HepG2 (cell line): Measurements from ENCODE around the gene BRINP1. TPM values are rescaled to one million over a fixed set of nuclear protein-coding genes. Genes with fewer than 3 reads are reported as not detected.

ENCODE experiments used
- ATAC-seq: fragments of 200-7000 bp; cut with Tn5 transposase; 3 replicates; pipeline ENCODE4 v1.9.1; 2020; ENCODE audit warnings: mild to moderate bottlenecking, moderate library complexity
- BruUV-seq: library from RNA; stranded (reverse); fragments of 400-500 nt; replicated peaks from 2 replicates; lab custom pipeline; 2021; lab: Mats Ljungman, UMichigan
- CTCF ChIA-PET: fragments of 300-600 bp; formaldehyde crosslinking; extraction: SDS; loops from one replicate; lab custom pipeline; 2021; ENCODE audit warnings: low total read pairs, inconsistent platforms, low intra/inter-chr PET ratio; lab: Yijun Ruan, JAX
- POLR2A ChIA-PET: fragments of 350-600 bp; sonication (Branson Sonifier 250); formaldehyde crosslinking; loops from one replicate; lab custom pipeline; 2020; ENCODE audit warnings: antibody characterized with exemption, inconsistent platforms; lab: Yijun Ruan, JAX
- DNase-seq: peaks from one replicate; pipeline ENCODE4 v3.0.0-alpha.2; 2015; ENCODE audit warnings: low spot score
- FAIRE-seq: peaks from 3 replicates; lab custom pipeline; 2011; peaks lifted over from hg19 to GRCh38; lab: Jason Lieb, UNC
- H2AFZ ChIP-seq: one replicate; pipeline ENCODE4 v1.6.1; 2011; ENCODE audit warnings: low read length, inconsistent platforms
- H3K27ac ChIP-seq: fragments of 300-600 bp; 3 replicates; pipeline ENCODE4 v1.8.0; 2011; ENCODE audit warnings: mixed run types, mild to moderate bottlenecking, mixed read lengths, low read length, inconsistent platforms; ENCODE audit not compliant: insufficient read depth; ENCODE audit errors: extremely low read length
- H3K27me3 ChIP-seq, 2 experiments: fragments of 200-600 bp in 1 of 2; 2 replicates in 1 of 2; 3 replicates in 1 of 2; pipeline versions ENCODE4 v1.6.0 to v1.8.0; 2011; ENCODE audit warnings: low read length in 2 of 2, mild to moderate bottlenecking in 2 of 2, moderate library complexity in 2 of 2, inconsistent platforms in 1 of 2; ENCODE audit not compliant: insufficient read depth in 2 of 2, control insufficient read depth in 1 of 2
- H3K36me3 ChIP-seq, 2 experiments: fragments of 200-600 bp in 1 of 2; replicated peaks in 1 of 2; 2 replicates in 1 of 2; 3 replicates in 1 of 2; pipeline versions ENCODE4 v1.5.1 to v1.8.0; 2011; ENCODE audit warnings: low read length in 2 of 2, inconsistent platforms in 1 of 2; ENCODE audit not compliant: insufficient read depth in 2 of 2, control insufficient read depth in 1 of 2
- H3K4me1 ChIP-seq: 2 replicates; pipeline ENCODE4 v1.5.1; 2012; ENCODE audit warnings: low read length, inconsistent platforms; ENCODE audit not compliant: insufficient read depth
- H3K4me2 ChIP-seq: 2 replicates; pipeline ENCODE4 v1.6.0; 2011; ENCODE audit warnings: low read depth, low read length, inconsistent platforms
- H3K4me3 ChIP-seq, 3 experiments: fragments of 200-600 bp in 1 of 3; sonication (generic), shearing (Covaris generic) in 1 of 3; replicated peaks in 1 of 3; 2 replicates each; pipeline ENCODE4 v1.5.1; 2011 to 2016; ENCODE audit warnings: low read length in 3 of 3, inconsistent platforms in 2 of 3, low read depth in 2 of 3, mild to moderate bottlenecking in 2 of 3, control low read depth in 1 of 3, mixed read lengths in 1 of 3; ENCODE audit not compliant: insufficient read depth in 1 of 3
- H3K79me2 ChIP-seq: one replicate; pipeline ENCODE4 v1.6.1; 2011; ENCODE audit warnings: low read length, inconsistent platforms; ENCODE audit not compliant: insufficient read depth
- H3K9ac ChIP-seq: 2 replicates; pipeline ENCODE4 v1.6.0; 2011; ENCODE audit warnings: mild to moderate bottlenecking, low read depth, low read length, inconsistent platforms; ENCODE audit not compliant: insufficient read depth
- H3K9me3 ChIP-seq: 2 replicates; pipeline ENCODE4 v1.5.1; 2012; ENCODE audit warnings: mild to moderate bottlenecking, low read length
- H4K20me1 ChIP-seq: 2 replicates; pipeline ENCODE4 v1.6.0; 2011; ENCODE audit warnings: inconsistent platforms, mild to moderate bottlenecking, low read length, moderate library complexity; ENCODE audit not compliant: insufficient read depth
- BHLHE40 ChIP-seq: IDR thresholded peaks from 2 replicates; pipeline ENCODE4 v1.6.1; 2011; ENCODE audit warnings: low read length, improper control_type of control experiment
- FOXJ3 ChIP-seq: sonication (generic); formaldehyde crosslinking; IDR thresholded peaks from 2 replicates; pipeline ENCODE4 v1.4.0; 2020; ENCODE audit warnings: missing genetic modification reagents, mild to moderate bottlenecking, borderline replicate concordance
- JUN ChIP-seq: sonication (generic); formaldehyde crosslinking; IDR thresholded peaks from 2 replicates; pipeline ENCODE4 v1.4.0; 2020; ENCODE audit warnings: mild to moderate bottlenecking, missing genetic modification reagents
- KLF16 ChIP-seq, 2 experiments: sonication (generic) in 1 of 2; formaldehyde crosslinking in 1 of 2; IDR thresholded peaks; 2 replicates each; pipeline versions ENCODE4 v1.6.1 to v1.8.0; 2016 to 2023; ENCODE audit warnings: missing genetic modification reagents in 2 of 2, missing compliant biosample characterization in 1 of 2
- MIER2 ChIP-seq: IDR thresholded peaks from 2 replicates; pipeline ENCODE4 v1.6.1; 2016; ENCODE audit warnings: missing biosample characterization, missing genetic modification reagents
- MXD4 ChIP-seq: IDR thresholded peaks from 2 replicates; pipeline ENCODE4 v1.6.1; 2016; ENCODE audit warnings: mild to moderate bottlenecking, missing biosample characterization, missing genetic modification reagents
- RBFOX2 ChIP-seq: fragments of 200-400 bp; formaldehyde crosslinking; IDR thresholded peaks from 2 replicates; pipeline ENCODE4 v1.6.1; 2017; ENCODE audit warnings: low read depth, mild to moderate bottlenecking, low read length
- TMF1 ChIP-seq: sonication (generic); formaldehyde crosslinking; IDR thresholded peaks from 2 replicates; pipeline ENCODE4 v1.8.1; 2022; ENCODE audit warnings: low read depth, missing genetic modification reagents
- ZBTB42 ChIP-seq: sonication (generic); formaldehyde crosslinking; IDR thresholded peaks from 2 replicates; pipeline ENCODE4 v1.5.0; 2020; ENCODE audit warnings: mild to moderate bottlenecking, missing genetic modification reagents
- ZNF256 ChIP-seq: sonication (generic); formaldehyde crosslinking; conservative IDR thresholded peaks from 2 replicates; pipeline ENCODE4 v1.4.0; 2020; ENCODE audit warnings: missing genetic modification reagents
- ZNF598 ChIP-seq: sonication (generic); formaldehyde crosslinking; IDR thresholded peaks from 2 replicates; pipeline ENCODE4 v1.5.1; 2020; ENCODE audit warnings: mild to moderate bottlenecking, missing genetic modification reagents, borderline replicate concordance
- WGBS: methylation state at CpG from one replicate; pipeline ENCODE4 v1.1.6; 2017; ENCODE audit warnings: low lambda C conversion rate; 5-methylcytosine and 5-hydroxymethylcytosine counted together
- in situ Hi-C: cut with HindIII; loops from 2 replicates; pipeline ENCODE4 v1.10.0; 2017; ENCODE audit warnings: low pct_unique_long_range_greater_than_20kb; ENCODE audit not compliant: extremely low pct_ligation_motif_present
- intact Hi-C: fragments of 100-400 bp; cut with micrococcal nuclease; formaldehyde crosslinking; loops from one replicate; pipeline ENCODE4 v1.10.0; 2022; ENCODE audit not compliant: unreplicated experiment
- polyA plus RNA-seq, 8 experiments: library from polyadenylated mRNA; depleted of rRNA in 3 of 8; stranded (reverse) in 7 of 8; unstranded in 1 of 8; fragments of >200 nt; fragmentation: Illumina TruSeq in 4 of 8; extraction: Trizol in 4 of 8; gene quantifications; 2 replicates each; pipeline versions ENCODE4 v1.2.1 to v1.2.3, GENCODE V29; 2011 to 2016; ENCODE audit warnings: low read depth in 4 of 8, missing spikeins in 1 of 8, mixed read lengths in 1 of 8; ENCODE audit not compliant: insufficient read depth in 1 of 8
- total RNA-seq, 5 experiments: library from RNA; depleted of rRNA; stranded (reverse); fragments of >200 nt; fragmentation: Illumina TruSeq; extraction: Trizol; gene quantifications; 2 replicates each; pipeline ENCODE4 v1.2.3, GENCODE V29; 2016; ENCODE audit warnings: low read depth in 1 of 5
- TF ChIP-seq, protein P1 (sequence below): IDR thresholded peaks from 2 replicates; pipeline ENCODE4 v1.6.1; 2012; ENCODE audit warnings: inconsistent platforms
- TF ChIP-seq, protein P2 (sequence below): conservative IDR thresholded peaks from 2 replicates; pipeline ENCODE4 v1.6.1; 2018; ENCODE audit warnings: missing genetic modification reagents

The BRINP1 gene
- total and polyA plus RNA-seq, 2 of the 13 experiments (the other 11 are each of a cell fraction or from before 2014, with no cell fraction given) = not detected

DNA sequence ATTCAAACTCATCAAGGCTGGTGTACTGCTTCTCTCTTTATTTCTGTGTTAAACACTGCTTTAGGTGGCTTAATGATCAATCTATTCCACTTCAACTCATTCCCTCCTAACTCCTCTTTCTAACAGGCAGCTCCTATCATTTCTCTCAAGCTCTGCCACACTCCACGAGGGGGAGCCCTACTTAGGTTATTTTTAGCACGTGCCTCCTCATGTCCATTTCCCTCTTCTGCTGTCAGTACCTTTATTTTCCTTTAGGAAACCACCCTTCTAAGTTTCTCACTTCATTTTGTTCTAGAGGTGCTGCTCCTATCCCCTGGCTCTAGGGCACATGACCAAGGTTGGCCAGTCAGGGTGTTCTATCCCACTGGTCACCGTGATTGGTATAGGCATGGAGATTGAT, 6.7 kb upstream of the BRINP1 start:
- H3K4me2 ChIP-seq = no peak overlapping the region
- no peak for TF ChIP-seq RBFOX2
- TF ChIP-seq, protein P1, sequence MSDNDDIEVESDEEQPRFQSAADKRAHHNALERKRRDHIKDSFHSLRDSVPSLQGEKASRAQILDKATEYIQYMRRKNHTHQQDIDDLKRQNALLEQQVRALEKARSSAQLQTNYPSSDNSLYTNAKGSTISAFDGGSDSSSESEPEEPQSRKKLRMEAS = 0 out of 2 replicates have a peak, but pooled peaks have one; percentile 17
- no peak for TF ChIP-seq JUN (CRISPR knock-in tag)
- TF ChIP-seq MIER2 (CRISPR knock-in tag) = peak; percentile 53; the same call in 1 of the 2 replicates
- TF ChIP-seq KLF16 (CRISPR knock-in tag; IDR thresholded peaks at IDR 0.05) = no peak
- TF ChIP-seq ZNF256 (CRISPR knock-in tag) = no peak
- no peak for TF ChIP-seq ZBTB42 (CRISPR knock-in tag)
- no peak for TF ChIP-seq TMF1
- TF ChIP-seq FOXJ3 (CRISPR knock-in tag) = no peak
- TF ChIP-seq, protein P2, sequence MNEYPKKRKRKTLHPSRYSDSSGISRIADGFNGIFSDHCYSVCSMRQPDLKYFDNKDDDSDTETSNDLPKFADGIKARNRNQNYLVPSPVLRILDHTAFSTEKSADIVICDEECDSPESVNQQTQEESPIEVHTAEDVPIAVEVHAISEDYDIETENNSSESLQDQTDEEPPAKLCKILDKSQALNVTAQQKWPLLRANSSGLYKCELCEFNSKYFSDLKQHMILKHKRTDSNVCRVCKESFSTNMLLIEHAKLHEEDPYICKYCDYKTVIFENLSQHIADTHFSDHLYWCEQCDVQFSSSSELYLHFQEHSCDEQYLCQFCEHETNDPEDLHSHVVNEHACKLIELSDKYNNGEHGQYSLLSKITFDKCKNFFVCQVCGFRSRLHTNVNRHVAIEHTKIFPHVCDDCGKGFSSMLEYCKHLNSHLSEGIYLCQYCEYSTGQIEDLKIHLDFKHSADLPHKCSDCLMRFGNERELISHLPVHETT (CRISPR knock-in tag) = no peak
- no peak for TF ChIP-seq MXD4 (CRISPR knock-in tag)
- TF ChIP-seq ZNF598 (CRISPR knock-in tag) = no peak
- peak; percentile 83 for TF ChIP-seq BHLHE40
- WGBS = 2% methylated on average over 3 of the region's 3 CpGs
- BruUV-seq = no TSS peak
- H3K4me3 ChIP-seq = no peak overlapping the region
- FAIRE-seq (no peak), ATAC-seq (peak; percentile 55; the same call in 1 of the 3 replicates), DNase-seq (peak; percentile 29)
- no peaks in the 10 kb centered on the region for H3K36me3 ChIP-seq
- in situ Hi-C loops (no loop called here), intact Hi-C loops (loop anchor here (2.0 kb wide), 1 partner anchor 973 kb away; no protein-coding TSS in a partner anchor)
- no peaks in the 10 kb centered on the region for H3K4me1 ChIP-seq
- H3K27ac ChIP-seq = no peak overlapping the region
- CTCF ChIA-PET = interaction anchor here (1.0 kb wide), 1 partner anchor 973 kb away, joined by 4 read pairs; no protein-coding TSS in a partner anchor
- H2AFZ ChIP-seq = no peak overlapping the region
- no peak overlapping the region for H3K9ac ChIP-seq
- no peaks in the 10 kb centered on the region for H3K27me3 ChIP-seq
- POLR2A ChIA-PET = no interaction called here
- H4K20me1 ChIP-seq = no peaks in the 10 kb centered on the region
- no peaks in the 10 kb centered on the region for H3K9me3 ChIP-seq
- no peaks in the 10 kb centered on the region for H3K79me2 ChIP-seq
